Stimulated activated effector memory CD8-positive, alpha-beta T cell treated with anti-CD3 and anti-CD28 coated beads, Interleukin-12 subunit alpha, Interleukin-12 subunit beta, amount 100 ng/mL, for 72 hours (primary cell): ENCODE data around the gene PRXL2A.
"Not testable (repeated sequence)": the region's sequence is repeated elsewhere in the genome, so short reads cannot be mapped to it uniquely, and the experiment has no call there.

Experiments
- ATAC-seq: fragments of 150-1000 bp; cut with Tn5 transposase; 2 replicates; pipeline ENCODE4 v1.10.0; 2021
- DNase-seq, 2 donors: peaks; one replicate each; pipeline ENCODE4 v3.0.0; 2021 to 2022; ENCODE audit warnings: low spot score in 2 of 2
- H3K27ac Mint-ChIP-seq: one replicate; pipeline ENCODE4 v1.8.0; 2022; ENCODE audit warnings: mild to moderate bottlenecking, mixed read lengths
- H3K36me3 Mint-ChIP-seq: one replicate; pipeline ENCODE4 v1.8.0; 2022; ENCODE audit warnings: mild to moderate bottlenecking, mixed read lengths
- H3K4me1 Mint-ChIP-seq: one replicate; pipeline ENCODE4 v1.8.0; 2022; ENCODE audit warnings: mixed read lengths
- H3K4me3 Mint-ChIP-seq: one replicate; pipeline ENCODE4 v1.8.0; 2022; ENCODE audit warnings: mild to moderate bottlenecking, mixed read lengths
- H3K9me3 Mint-ChIP-seq: one replicate; pipeline ENCODE4 v1.8.0; 2022; ENCODE audit warnings: mixed read lengths

PRXL2A gene

GRCh38 chr10:80408242-80409101 is at the start of gene PRXL2A:
PRXL2A (plus strand) TSS chr10:80408551; CDS start chr10:80420468, 11,917 bp downstream.
- peak within 1 kb of the TSS; percentile 90 for H3K4me3 Mint-ChIP-seq
- peak within 1 kb of the TSS; percentile 91 for H3K27ac Mint-ChIP-seq
- ATAC-seq (peak; percentile 95), DNase-seq (peak; percentile 71 to 88)
- no peaks in the 10 kb centered on the region for H3K9me3 Mint-ChIP-seq
- H3K4me1 Mint-ChIP-seq = peaks cover 27% of the 10 kb centered on the region
- H3K36me3 Mint-ChIP-seq = peaks cover 7% of the 10 kb centered on the region

- H3K9me3 Mint-ChIP-seq, H3K36me3 Mint-ChIP-seq, H3K27ac Mint-ChIP-seq, DNase-seq, H3K4me3 Mint-ChIP-seq, H3K4me1 Mint-ChIP-seq, ATAC-seq: not testable (repeated sequence)
Measured at GRCh38 chr10:80358925-80359324, 49.4 kb upstream of the PRXL2A start.

- H3K4me3 Mint-ChIP-seq = no peak overlapping the region
- DNase-seq (no peak), ATAC-seq (peak; percentile 14)
- no peak overlapping the region for H3K27ac Mint-ChIP-seq
- H3K4me1 Mint-ChIP-seq = peaks cover 6% of the 10 kb centered on the region
- H3K9me3 Mint-ChIP-seq = no peaks in the 10 kb centered on the region
- no peaks in the 10 kb centered on the region for H3K36me3 Mint-ChIP-seq
Measured at GRCh38 chr10:80359644-80360043, 48.7 kb upstream of the PRXL2A start.

- Mint-ChIP-seq H3K9me3 (peaks cover 10% of the 10 kb centered on the region), H3K36me3 (no peaks in the 10 kb centered on the region), H3K27ac (no peak overlapping the region), H3K4me3 (no peak overlapping the region), H3K4me1 (no peaks in the 10 kb centered on the region)
- ATAC-seq (no peak), DNase-seq (no peak)
Measured at GRCh38 chr10:80365510-80365909, 42.8 kb upstream of the PRXL2A start.

- no peaks in the 10 kb centered on the region for H3K4me1 Mint-ChIP-seq
- ATAC-seq (peak; percentile 19), DNase-seq (no peak)
- no peaks in the 10 kb centered on the region for H3K36me3 Mint-ChIP-seq
- no peak overlapping the region for H3K4me3 Mint-ChIP-seq
- H3K27ac Mint-ChIP-seq = no peak overlapping the region
- peaks cover 10% of the 10 kb centered on the region for H3K9me3 Mint-ChIP-seq
Measured at GRCh38 chr10:80371467-80371866, 36.9 kb upstream of the PRXL2A start.

GRCh38 chr10:80372675-80373074 is 35.7 kb upstream of the PRXL2A start:
- H3K9me3 Mint-ChIP-seq = peaks cover 4% of the 10 kb centered on the region

GRCh38 chr10:80373502-80373901 is 34.8 kb upstream of the PRXL2A start:
- H3K4me3 Mint-ChIP-seq = no peak overlapping the region
- DNase-seq = no peak
- H3K36me3 Mint-ChIP-seq = no peaks in the 10 kb centered on the region
- no peak for ATAC-seq
- peaks cover 4% of the 10 kb centered on the region for H3K4me1 Mint-ChIP-seq
- no peaks in the 10 kb centered on the region for H3K9me3 Mint-ChIP-seq
- no peak overlapping the region for H3K27ac Mint-ChIP-seq

More at GRCh38 chr10:80372675-80373074, 35.7 kb upstream of the PRXL2A start:
- no peaks in the 10 kb centered on the region for H3K4me1 Mint-ChIP-seq
- ATAC-seq (no peak), DNase-seq (no peak)
- no peak overlapping the region for H3K27ac Mint-ChIP-seq
- no peaks in the 10 kb centered on the region for H3K36me3 Mint-ChIP-seq
- no peak overlapping the region for H3K4me3 Mint-ChIP-seq

- Mint-ChIP-seq H3K4me1 (peaks cover 12% of the 10 kb centered on the region), H3K9me3 (no peaks in the 10 kb centered on the region), H3K4me3 (no peak overlapping the region), H3K27ac (no peak overlapping the region), H3K36me3 (no peaks in the 10 kb centered on the region)
- ATAC-seq (no peak), DNase-seq (no peak)
Measured at GRCh38 chr10:80379701-80380100, 28.6 kb upstream of the PRXL2A start.

GRCh38 chr10:80380185-80380584 is 28.2 kb upstream of the PRXL2A start:
- ATAC-seq = no peak
- H3K36me3 Mint-ChIP-seq = no peaks in the 10 kb centered on the region
- peaks cover 12% of the 10 kb centered on the region for H3K4me1 Mint-ChIP-seq
- no peak overlapping the region for H3K27ac Mint-ChIP-seq
- H3K4me3 Mint-ChIP-seq = no peak overlapping the region
- no peak for DNase-seq
- H3K9me3 Mint-ChIP-seq = no peaks in the 10 kb centered on the region

- Mint-ChIP-seq H3K4me3 (no peak overlapping the region), H3K36me3 (no peaks in the 10 kb centered on the region), H3K4me1 (peaks cover 12% of the 10 kb centered on the region), H3K9me3 (no peaks in the 10 kb centered on the region), H3K27ac (no peak overlapping the region)
- DNase-seq (no peak), ATAC-seq (peak; percentile 49)
Measured at GRCh38 chr10:80382989-80383388, 25.4 kb upstream of the PRXL2A start.

- ATAC-seq = no peak
- Mint-ChIP-seq H3K9me3 (no peaks in the 10 kb centered on the region), H3K36me3 (no peaks in the 10 kb centered on the region), H3K27ac (no peak overlapping the region), H3K4me1 (no peaks in the 10 kb centered on the region), H3K4me3 (no peak overlapping the region)
- no peak for DNase-seq
Measured at GRCh38 chr10:80390740-80391139, 17.6 kb upstream of the PRXL2A start.

GRCh38 chr10:80392250-80392649 is 16.1 kb upstream of the PRXL2A start:
- H3K36me3 Mint-ChIP-seq = no peaks in the 10 kb centered on the region
- H3K4me1 Mint-ChIP-seq = no peaks in the 10 kb centered on the region
- no peak overlapping the region for H3K27ac Mint-ChIP-seq
- DNase-seq (no peak), ATAC-seq (no peak)
- H3K9me3 Mint-ChIP-seq = no peaks in the 10 kb centered on the region
- H3K4me3 Mint-ChIP-seq = no peak overlapping the region

- Mint-ChIP-seq H3K36me3 (no peaks in the 10 kb centered on the region), H3K4me1 (no peaks in the 10 kb centered on the region), H3K4me3 (no peak overlapping the region), H3K27ac (no peak overlapping the region), H3K9me3 (no peaks in the 10 kb centered on the region)
- DNase-seq = no peak
- ATAC-seq = no peak
Measured at GRCh38 chr10:80394358-80394916, 13.9 kb upstream of the PRXL2A start.

- Mint-ChIP-seq H3K4me1 (no peaks in the 10 kb centered on the region), H3K36me3 (no peaks in the 10 kb centered on the region), H3K4me3 (no peak overlapping the region), H3K27ac (no peak overlapping the region), H3K9me3 (no peaks in the 10 kb centered on the region)
- ATAC-seq = no peak
- DNase-seq = no peak
Measured at GRCh38 chr10:80397014-80397413, 11.3 kb upstream of the PRXL2A start.

GRCh38 chr10:80400136-80400804 is 8.1 kb upstream of the PRXL2A start:
- H3K9me3 Mint-ChIP-seq = no peaks in the 10 kb centered on the region
- H3K4me3 Mint-ChIP-seq = no peak overlapping the region
- no peak overlapping the region for H3K27ac Mint-ChIP-seq
- DNase-seq (no peak), ATAC-seq (no peak)
- H3K4me1 Mint-ChIP-seq = no peaks in the 10 kb centered on the region
- no peaks in the 10 kb centered on the region for H3K36me3 Mint-ChIP-seq

- H3K4me3 Mint-ChIP-seq = no peak overlapping the region
- peaks cover 15% of the 10 kb centered on the region for H3K4me1 Mint-ChIP-seq
- DNase-seq (no peak), ATAC-seq (no peak)
- H3K9me3 Mint-ChIP-seq = no peaks in the 10 kb centered on the region
- no peak overlapping the region for H3K27ac Mint-ChIP-seq
- peaks cover 7% of the 10 kb centered on the region for H3K36me3 Mint-ChIP-seq
Measured at GRCh38 chr10:80405035-80405434, 3.3 kb upstream of the PRXL2A start.
